GM12875 (cell line): ENCODE measurements around the gene UBN1.

Source experiments
- H3K4me3 ChIP-seq: one replicate; pipeline ENCODE4 v1.5.1; 2011; ENCODE audit warnings: low read depth, low read length, control low read depth
- TF ChIP-seq, protein P1 (sequence below): IDR thresholded peaks from 2 replicates; pipeline ENCODE4 v1.5.1; 2011; ENCODE audit warnings: low read depth, mild to moderate bottlenecking, control low read depth, inconsistent platforms, low read length, moderate library complexity, borderline replicate concordance; ENCODE audit not compliant: insufficient read depth

Gene UBN1

DNA sequence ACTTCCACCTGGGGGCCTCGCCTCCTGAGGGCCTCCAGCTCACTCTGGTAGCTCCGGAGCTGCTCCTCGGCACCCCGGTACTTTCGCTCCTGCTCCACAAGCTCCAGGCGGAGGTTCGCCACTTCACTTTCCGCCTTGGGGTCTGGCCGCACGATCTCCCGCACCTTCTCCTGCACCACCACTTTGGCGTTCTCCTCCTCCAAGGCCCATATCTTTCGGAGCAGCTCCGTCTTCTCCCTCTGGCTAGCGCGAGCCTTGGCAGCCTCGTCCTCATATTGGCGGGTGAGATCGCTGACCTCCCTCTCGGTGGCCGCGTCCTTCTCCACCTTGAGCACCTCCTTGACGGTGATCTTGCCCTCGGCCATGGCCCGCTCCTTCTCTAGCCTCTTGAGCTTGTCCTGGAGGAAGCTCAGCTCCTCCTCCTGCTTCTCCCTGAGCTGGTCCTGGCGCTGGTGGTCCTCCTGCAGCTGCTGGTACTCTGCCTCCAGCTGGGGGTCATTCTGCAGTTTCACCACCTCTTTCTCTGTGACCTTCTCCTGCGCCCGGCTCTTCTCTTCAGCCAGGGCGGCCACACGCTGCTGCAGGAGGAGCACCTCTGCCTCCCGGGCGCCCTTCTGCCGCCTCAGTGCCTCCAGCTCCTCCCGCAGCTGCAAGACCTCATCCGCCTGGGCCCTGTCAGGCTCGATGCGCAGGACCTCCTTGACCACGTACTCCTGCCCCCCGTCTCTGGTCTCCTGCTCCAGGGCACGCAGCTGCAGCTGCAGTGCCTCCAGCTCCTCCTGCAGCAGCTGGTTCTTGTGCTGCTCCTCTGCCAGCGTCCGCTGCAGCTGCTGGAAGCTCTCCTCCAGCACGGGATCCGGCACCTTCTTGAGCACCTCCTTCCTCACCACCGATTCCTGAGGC is 37.9 kb downstream of the UBN1 start:
- no peak overlapping the region for H3K4me3 ChIP-seq
- TF ChIP-seq, protein P1, sequence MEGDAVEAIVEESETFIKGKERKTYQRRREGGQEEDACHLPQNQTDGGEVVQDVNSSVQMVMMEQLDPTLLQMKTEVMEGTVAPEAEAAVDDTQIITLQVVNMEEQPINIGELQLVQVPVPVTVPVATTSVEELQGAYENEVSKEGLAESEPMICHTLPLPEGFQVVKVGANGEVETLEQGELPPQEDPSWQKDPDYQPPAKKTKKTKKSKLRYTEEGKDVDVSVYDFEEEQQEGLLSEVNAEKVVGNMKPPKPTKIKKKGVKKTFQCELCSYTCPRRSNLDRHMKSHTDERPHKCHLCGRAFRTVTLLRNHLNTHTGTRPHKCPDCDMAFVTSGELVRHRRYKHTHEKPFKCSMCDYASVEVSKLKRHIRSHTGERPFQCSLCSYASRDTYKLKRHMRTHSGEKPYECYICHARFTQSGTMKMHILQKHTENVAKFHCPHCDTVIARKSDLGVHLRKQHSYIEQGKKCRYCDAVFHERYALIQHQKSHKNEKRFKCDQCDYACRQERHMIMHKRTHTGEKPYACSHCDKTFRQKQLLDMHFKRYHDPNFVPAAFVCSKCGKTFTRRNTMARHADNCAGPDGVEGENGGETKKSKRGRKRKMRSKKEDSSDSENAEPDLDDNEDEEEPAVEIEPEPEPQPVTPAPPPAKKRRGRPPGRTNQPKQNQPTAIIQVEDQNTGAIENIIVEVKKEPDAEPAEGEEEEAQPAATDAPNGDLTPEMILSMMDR = no peak

GRCh38 chr16:4886151-4886550 is 38.9 kb downstream of the UBN1 start:
- TF ChIP-seq, protein P1 = no peak
- H3K4me3 ChIP-seq = no peak overlapping the region

- no peak overlapping the region for H3K4me3 ChIP-seq
- TF ChIP-seq, protein P1 = no peak
Observed at GRCh38 chr16:4888428-4889135, 41.3 kb downstream of the UBN1 start.

DNA sequence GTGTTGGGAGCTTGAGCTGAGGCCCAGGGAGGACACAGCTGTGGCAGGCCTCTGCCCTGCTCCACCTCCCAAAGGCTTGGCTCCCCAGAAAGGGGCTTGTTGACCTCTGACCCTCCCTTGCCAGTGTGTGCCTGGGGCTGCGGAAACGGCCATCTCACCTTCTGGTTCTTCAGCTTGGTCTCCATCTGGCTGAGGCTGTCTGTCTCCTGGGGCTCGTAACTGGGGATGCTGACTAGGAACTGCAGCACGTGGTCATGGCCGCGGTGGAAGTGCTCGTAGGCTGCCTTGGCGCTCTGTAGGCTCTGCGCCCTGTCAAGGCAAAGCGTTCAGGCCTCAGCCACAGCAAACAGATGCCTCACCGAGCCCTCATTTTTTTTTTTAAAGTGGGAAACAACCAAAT is 42.7 kb downstream of the UBN1 start:
- no peak overlapping the region for H3K4me3 ChIP-seq
- TF ChIP-seq, protein P1 = no peak

DNA sequence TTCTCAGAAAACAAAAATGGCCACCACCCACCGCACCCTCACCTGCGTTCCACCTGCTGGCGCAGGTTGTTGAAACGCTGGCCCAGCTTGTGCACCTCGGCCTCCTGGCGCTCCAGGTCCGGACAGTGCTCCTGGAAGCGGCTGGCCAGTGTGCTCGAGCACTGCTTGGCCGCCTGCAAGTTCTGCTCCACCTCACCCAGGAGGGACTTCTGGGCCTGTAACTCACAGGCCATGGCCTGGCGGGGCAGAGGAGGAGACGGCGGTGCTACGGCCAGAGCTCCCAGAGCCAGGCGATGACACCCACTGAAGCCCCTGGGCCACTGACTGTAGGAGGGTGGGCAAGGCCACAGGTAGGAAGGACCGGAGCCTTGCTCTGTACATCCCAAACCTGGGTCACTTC is 43.4 kb downstream of the UBN1 start:
- TF ChIP-seq, protein P1 = no peak

DNA sequence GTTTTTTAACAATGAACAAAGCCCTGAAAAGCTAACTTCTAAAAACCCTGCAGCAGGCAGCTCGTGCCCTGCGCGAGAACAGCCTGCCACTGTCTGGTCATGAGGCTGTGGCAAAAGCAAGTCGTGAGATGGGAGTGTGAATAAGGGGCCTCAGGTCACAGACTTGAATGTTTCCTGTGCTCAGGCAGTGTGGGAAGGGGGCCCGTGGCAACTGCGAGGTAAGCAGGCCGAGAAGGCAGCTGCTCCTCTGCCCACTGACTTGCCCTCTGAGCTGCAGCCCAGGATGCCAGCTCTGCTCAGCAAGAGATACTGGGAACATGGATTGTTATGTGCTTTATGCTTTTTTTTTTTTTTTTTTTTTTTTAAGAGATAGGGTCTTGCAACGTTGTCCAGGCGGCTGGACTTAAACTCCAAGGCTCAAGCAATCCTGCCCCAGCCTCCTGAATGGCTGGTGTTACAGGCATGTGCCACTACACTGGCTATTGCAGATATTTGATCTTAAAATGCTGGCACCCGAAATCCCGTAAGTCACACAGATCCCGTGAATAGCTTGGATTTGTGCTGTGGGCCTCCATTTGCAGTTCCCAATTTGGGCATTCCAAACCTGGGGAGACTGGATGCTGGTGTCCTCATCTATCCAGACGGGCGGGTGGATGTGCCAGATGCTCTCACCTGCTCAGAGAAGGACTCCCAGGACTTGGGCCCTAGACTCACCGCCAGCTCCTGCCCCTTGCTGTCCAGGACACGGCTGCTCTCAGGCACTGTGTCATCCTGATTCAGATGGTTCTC is 44.0 kb downstream of the UBN1 start:
- TF ChIP-seq, protein P1 = no peak
- H3K4me3 ChIP-seq = no peak overlapping the region

More for the DNA sequence above, 43.4 kb downstream of the UBN1 start:
- no peak overlapping the region for H3K4me3 ChIP-seq
